ENCODE measurements around the gene SRP68. TPM values are rescaled to one million over a fixed set of nuclear protein-coding genes. Genes with fewer than 3 reads are reported as not detected.

The SRP68 gene
- total and polyA plus RNA-seq, 2 of the 8 experiments (the other 6 are each of a cell fraction or from before 2014, with no cell fraction given), result 57.7 to 83.5 TPM

DNA sequence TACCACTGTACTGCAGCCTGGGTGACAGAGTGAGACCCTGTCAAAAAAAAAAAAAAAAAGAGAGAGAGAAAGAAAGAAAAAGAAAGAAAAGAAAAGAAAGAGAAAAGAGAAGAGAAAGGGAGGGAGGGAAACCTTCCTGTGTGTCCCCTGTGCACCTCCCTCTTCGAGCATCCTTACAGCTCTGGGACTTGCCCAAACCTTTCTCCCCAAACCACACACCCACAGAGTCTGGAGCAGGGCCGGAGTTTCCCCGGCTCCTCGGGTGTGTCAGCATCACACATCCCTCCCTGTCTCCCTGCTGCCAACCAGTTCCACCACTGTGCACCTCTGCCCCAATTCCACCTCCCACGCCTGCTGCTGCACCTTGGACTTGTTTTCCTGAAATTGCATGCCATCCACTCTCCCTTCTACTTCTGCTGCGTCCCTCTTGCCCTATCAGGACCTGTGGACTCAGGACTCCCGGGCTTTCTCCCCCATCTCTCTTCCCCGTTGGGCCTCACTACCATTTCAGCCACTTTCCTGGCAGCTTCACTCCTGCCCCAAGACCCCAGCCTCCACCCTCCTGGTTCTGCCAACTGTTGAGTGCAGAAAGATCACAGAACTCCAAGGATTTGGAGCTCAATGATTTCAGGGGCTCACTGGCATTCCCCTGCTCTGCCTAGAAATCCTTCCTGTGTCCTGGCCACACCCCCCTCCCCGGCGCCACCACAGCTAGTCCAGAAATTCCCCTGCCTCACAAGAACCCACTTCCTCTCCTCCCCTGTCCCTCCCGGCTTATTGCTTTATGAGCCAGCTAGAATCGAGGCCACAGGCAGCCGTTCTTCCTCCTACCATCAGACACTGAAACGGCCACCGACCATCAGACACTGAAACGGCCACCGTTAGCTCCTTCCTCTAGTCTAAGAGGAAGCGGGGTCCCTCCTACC is 75.4 kb downstream of the SRP68 start:
- Histone ChIP-seq H2BK12ac (ENCODE audit: low read depth, low read length) (peak overlapping the region; percentile 9; the same call in 1 of the 2 replicates), H3K36me3 (ENCODE audit: control insufficient read depth in 2 of 4, insufficient read depth in 4 of 4, low read length in 3 of 4) (peaks cover 2 to 3% (median 3%) of the 10 kb centered on the region in 4 experiments; a peak in 5 of 8 replicates), H3K79me1 (ENCODE audit: low read depth, low read length) (no peaks in the 10 kb centered on the region), H4K8ac (ENCODE audit: extremely low read depth, insufficient read depth, low read length) (no peak overlapping the region), H3K18ac (ENCODE audit: extremely low read depth, low read length) (peak overlapping the region; percentile 13), H3K4me1 (replicated peaks in 1 of 4; ENCODE audit: control insufficient read depth in 3 of 4, insufficient read depth in 4 of 4, low read length in 3 of 4) (no peaks in the 10 kb centered on the region; a peak in 3 of 7 replicates), H3K23me2 (ENCODE audit: low read depth, low read length) (no peaks in the 10 kb centered on the region), H3K9ac (replicated peaks in 1 of 4; ENCODE audit: extremely low read depth in 1 of 4, low read depth in 3 of 4, low read length in 3 of 4) (no peak overlapping the region), H4K91ac (replicated peaks; ENCODE audit: insufficient read length, low read length) (no peak overlapping the region), H3K27ac (ENCODE audit: low read depth, low read length) (no peak overlapping the region), H2BK15ac (ENCODE audit: low read length) (no peak overlapping the region), H3K14ac (ENCODE audit: insufficient read length) (no peak overlapping the region), H3K56ac (replicated peaks; ENCODE audit: insufficient read length, low read depth, low read length) (no peak overlapping the region), H4K20me1 (replicated peaks in 1 of 2; ENCODE audit: control insufficient read depth in 1 of 2, insufficient read depth in 2 of 2, low read length in 2 of 2) (no peaks in the 10 kb centered on the region), H3K4me3 (ENCODE audit: extremely low read depth in 1 of 4, insufficient read depth in 2 of 4, low read depth in 3 of 4, low read length in 4 of 4) (no peak overlapping the region), H2BK120ac (replicated peaks; ENCODE audit: low read depth, low read length) (no peak overlapping the region), H4K5ac (ENCODE audit: insufficient read length, low read depth, low read length) (no peak overlapping the region), H2BK5ac (ENCODE audit: low read depth, low read length) (peak overlapping the region; percentile 49; the same call in 1 of the 2 replicates), H3K9me3 (ENCODE audit: insufficient read depth in 2 of 2, low read depth in 1 of 2, low read length in 1 of 2) (no peaks in the 10 kb centered on the region), H3K4me2 (ENCODE audit: insufficient read depth in 1 of 2, low read depth in 2 of 2, low read length in 2 of 2) (no peak overlapping the region), H3K79me2 (ENCODE audit: control insufficient read depth in 1 of 2, insufficient read depth in 2 of 2, low read length in 2 of 2) (no peaks in the 10 kb centered on the region), H3K23ac (ENCODE audit: insufficient read length) (no peak overlapping the region), H3K27me3 (replicated peaks in 1 of 4; ENCODE audit: control insufficient read depth in 3 of 4, extremely low read depth in 1 of 4, insufficient read depth in 3 of 4, low read length in 3 of 4) (no peaks in the 10 kb centered on the region), H2BK20ac (ENCODE audit: low read length) (no peak overlapping the region), H3K4ac (replicated peaks; ENCODE audit: insufficient read length, low read depth, low read length) (no peak overlapping the region), H2AFZ (ENCODE audit: low read length) (no peak overlapping the region), H2AK5ac (ENCODE audit: low read depth, low read length) (no peak overlapping the region)
- DNase-seq (ENCODE audit: low read depth in 1 of 2, low spot score in 2 of 2) (no peak), FAIRE-seq (no peak)
- WGBS, 2 experiments (ENCODE audit: extremely low coverage in 1 of 2, insufficient coverage in 1 of 2, insufficient read length in 1 of 2, insufficient replicate concordance in 2 of 2, low coverage in 1 of 2, low lambda C conversion rate in 2 of 2, missing lambda C conversion rate in 1 of 2), result 83% methylated on average over 18 of the region's 18 CpGs; no CpG with 5 or more reads in 1 of the 2 experiments
- CTCF ChIA-PET (ENCODE audit: partially characterized antibody), result interaction anchor here (0.6 to 32.0 kb wide), 15 partner anchors 8 to 303 kb away, joined by 3 to 885 read pairs (median 4); partner anchors contain the start of genes ACOX1, MRPL38, TEN1 and TRIM65
- POLR2A ChIA-PET (ENCODE audit: partially characterized antibody), result interaction anchor here (0.8 to 2.3 kb wide), 6 partner anchors 11 to 555 kb away, joined by 3 to 7 read pairs (median 4); partner anchors contain the start of gene FBF1
- TF ChIP-seq, protein P1, sequence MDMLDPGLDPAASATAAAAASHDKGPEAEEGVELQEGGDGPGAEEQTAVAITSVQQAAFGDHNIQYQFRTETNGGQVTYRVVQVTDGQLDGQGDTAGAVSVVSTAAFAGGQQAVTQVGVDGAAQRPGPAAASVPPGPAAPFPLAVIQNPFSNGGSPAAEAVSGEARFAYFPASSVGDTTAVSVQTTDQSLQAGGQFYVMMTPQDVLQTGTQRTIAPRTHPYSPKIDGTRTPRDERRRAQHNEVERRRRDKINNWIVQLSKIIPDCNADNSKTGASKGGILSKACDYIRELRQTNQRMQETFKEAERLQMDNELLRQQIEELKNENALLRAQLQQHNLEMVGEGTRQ (IDR thresholded peaks at IDR 0.05; ENCODE audit: low read length), result no peak
- TF ChIP-seq KDM1A (IDR thresholded peaks at IDR 0.05; ENCODE audit: borderline replicate concordance, low read length) (no peak), CREB1 (IDR thresholded peaks at IDR 0.05) (no peak), ASH2L (IDR thresholded peaks at IDR 0.05; ENCODE audit: low read length) (no peak), HDAC6 (IDR thresholded peaks at IDR 0.05; ENCODE audit: low read depth, low read length) (no peak), TAF7 (optimal IDR thresholded peaks at IDR 0.05; ENCODE audit: borderline replicate concordance, low read depth, low read length) (no peak), NANOG (IDR thresholded peaks at IDR 0.05; ENCODE audit: insufficient read depth, low read depth, low read length, poor library complexity, severe bottlenecking) (no peak), CTBP2 (IDR thresholded peaks at IDR 0.05; ENCODE audit: borderline replicate concordance, insufficient read depth, insufficient read length, low read length) (no peak)
- TF ChIP-seq, protein P2, sequence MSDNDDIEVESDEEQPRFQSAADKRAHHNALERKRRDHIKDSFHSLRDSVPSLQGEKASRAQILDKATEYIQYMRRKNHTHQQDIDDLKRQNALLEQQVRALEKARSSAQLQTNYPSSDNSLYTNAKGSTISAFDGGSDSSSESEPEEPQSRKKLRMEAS (IDR thresholded peaks at IDR 0.05), result no peak

Data from H1 (cell line).